Measurements from ENCODE around the gene CLINT1.

- TF ChIP-seq CTCF (conservative IDR thresholded peaks at IDR 0.05; ENCODE audit: low read depth, low read length) = no peak
- no peak for TF ChIP-seq POLR2A (IDR thresholded peaks at IDR 0.05; ENCODE audit: low read depth, low read length)
- TF ChIP-seq CHD1 (IDR thresholded peaks at IDR 0.05; ENCODE audit: low read depth, low read length) = no peak
- peak; percentile 74; the same call in 1 of the 2 replicates for TF ChIP-seq MXI1 (IDR thresholded peaks at IDR 0.05; ENCODE audit: borderline replicate concordance, low read depth, low read length)
- no peak for TF ChIP-seq RFX5 (IDR thresholded peaks at IDR 0.05; ENCODE audit: low read depth, low read length)
- no peak for TF ChIP-seq ELK1 (IDR thresholded peaks at IDR 0.05; ENCODE audit: borderline replicate concordance, low read depth, low read length)
- TF ChIP-seq SMC3 (IDR thresholded peaks at IDR 0.05; ENCODE audit: low read depth, low read length) = no peak
- no peak for TF ChIP-seq FOS (IDR thresholded peaks at IDR 0.05; ENCODE audit: low read depth, low read length)
- TF ChIP-seq MAFK (IDR thresholded peaks at IDR 0.05; ENCODE audit: low read depth, low read length) = no peak
- no peak for TF ChIP-seq RAD21 (IDR thresholded peaks at IDR 0.05; ENCODE audit: low read length)
Observed at GRCh38 chr5:157821822-157822622, 36.9 kb downstream of the CLINT1 start.

Data from IMR-90 (cell line).